ENCODE data around the gene PLCH1. TPM values are rescaled to one million over a fixed set of nuclear protein-coding genes. Genes with fewer than 3 reads are reported as not detected.
"Not testable (repeated sequence)": the region's sequence is repeated elsewhere in the genome, so short reads cannot be mapped to it uniquely, and the experiment has no call there.

PLCH1 gene
- total and polyA plus RNA-seq, 12 donors = under 0.01 to 0.28 (median 0.10) TPM; not detected in 2

- Histone ChIP-seq H3K4me1 (replicated peaks in 1 of 2) (no peaks in the 10 kb centered on the region), H3K36me3 (replicated peaks in 1 of 2) (no peaks in the 10 kb centered on the region), H3K4me3 (no peak overlapping the region), H3K27me3 (no peaks in the 10 kb centered on the region), H3K27ac (no peak overlapping the region), H3K9me3 (replicated peaks in 1 of 3) (no peaks in the 10 kb centered on the region)
- TF ChIP-seq CTCF (IDR thresholded peaks at IDR 0.05) (no peak), POLR2A (IDR thresholded peaks at IDR 0.05) (no peak)
- DNase-seq = no peak
- intact Hi-C loops (cut with DNase I) = no loop called here
Observed at GRCh38 chr3:155402656-155403055, 342.2 kb downstream of the PLCH1 start.

- no peaks in the 10 kb centered on the region for H3K27me3 ChIP-seq
- H3K27ac ChIP-seq = no peak overlapping the region
- TF ChIP-seq POLR2A (IDR thresholded peaks at IDR 0.05) = no peak
- no peaks in the 10 kb centered on the region for H3K36me3 ChIP-seq (replicated peaks in 1 of 2)
- DNase-seq = no peak
- no peak overlapping the region for H3K4me3 ChIP-seq
- intact Hi-C loops (cut with DNase I) = no loop called here
- no peaks in the 10 kb centered on the region for H3K4me1 ChIP-seq (replicated peaks in 1 of 2)
- H3K9me3 ChIP-seq (replicated peaks in 1 of 3) = no peaks in the 10 kb centered on the region
Observed at GRCh38 chr3:155398046-155398445, 346.8 kb downstream of the PLCH1 start.

GRCh38 chr3:155394896-155395295, 350.0 kb downstream of the PLCH1 start:
- H3K4me3 ChIP-seq; H3K36me3 ChIP-seq (replicated peaks in 1 of 2); intact Hi-C loops (cut with DNase I); H3K27me3 ChIP-seq; H3K4me1 ChIP-seq (replicated peaks in 1 of 2); DNase-seq; H3K9me3 ChIP-seq (replicated peaks in 1 of 3); H3K27ac ChIP-seq: not testable (repeated sequence)
- WGBS, 4 donors = 42 to 62% (median 54%) methylated on average over 2 of the region's 2 CpGs

- Histone ChIP-seq H3K4me3 (no peak overlapping the region), H3K27me3 (no peaks in the 10 kb centered on the region), H3K27ac (no peak overlapping the region), H3K4me1 (replicated peaks in 1 of 2) (no peaks in the 10 kb centered on the region), H3K36me3 (replicated peaks in 1 of 2) (no peaks in the 10 kb centered on the region), H3K9me3 (replicated peaks in 1 of 3) (no peaks in the 10 kb centered on the region)
- 87 to 92% (median 89%) methylated on average over 1 of the region's 1 CpG for WGBS, 4 donors
- no peak for DNase-seq
- intact Hi-C loops (cut with DNase I) = no loop called here
- no peak for TF ChIP-seq POLR2A (IDR thresholded peaks at IDR 0.05)
- TF ChIP-seq CTCF (IDR thresholded peaks at IDR 0.05) = no peak
Observed at GRCh38 chr3:155394240-155394639, 350.6 kb downstream of the PLCH1 start.

- TF ChIP-seq POLR2A (IDR thresholded peaks at IDR 0.05) = no peak
- no peak for TF ChIP-seq CTCF (IDR thresholded peaks at IDR 0.05)
- 78 to 82% (median 78%) methylated on average over 1 of the region's 1 CpG for WGBS, 4 donors
- Histone ChIP-seq H3K27ac (no peak overlapping the region), H3K36me3 (replicated peaks in 1 of 2) (no peaks in the 10 kb centered on the region), H3K4me1 (replicated peaks in 1 of 2) (no peaks in the 10 kb centered on the region), H3K4me3 (no peak overlapping the region), H3K9me3 (replicated peaks in 1 of 3) (no peaks in the 10 kb centered on the region), H3K27me3 (no peaks in the 10 kb centered on the region)
- no peak for DNase-seq
- intact Hi-C loops (cut with DNase I) = no loop called here
Observed at GRCh38 chr3:155393316-155393715, 351.6 kb downstream of the PLCH1 start.

All from adrenal gland (tissue), 12 donors.